Fibroblast of villous mesenchyme (primary cell): ENCODE data around the gene FRY. TPM values are rescaled to one million over a fixed set of nuclear protein-coding genes. Genes with fewer than 3 reads are reported as not detected.
A peak's percentile ranks its signal among the peaks of the same experiment; 100 is the strongest.

Experiments used
- DNase-seq: peaks from one replicate; pipeline ENCODE4 v3.0.0-alpha.2; 2010; ENCODE audit warnings: low read depth
- H3K4me3 ChIP-seq: 2 replicates; pipeline ENCODE4 v1.5.1; 2011; ENCODE audit warnings: low read depth, mild to moderate bottlenecking, low read length
- CTCF ChIP-seq: IDR thresholded peaks from 2 replicates; pipeline ENCODE4 v1.5.1; 2012; ENCODE audit warnings: low read depth, mild to moderate bottlenecking, low read length; ENCODE audit not compliant: insufficient read depth
- total RNA-seq: library from RNA; depleted of rRNA; stranded (reverse); fragments of >200 nt; gene quantifications from 2 replicates; pipeline ENCODE4 v1.2.3, GENCODE V29; 2012

The FRY gene
- total RNA-seq, 1 donor: 27.2 TPM

GRCh38 chr13:32320528-32320927 is 289.0 kb downstream of the FRY start:
- no peak for TF ChIP-seq CTCF
- no peak overlapping the region for H3K4me3 ChIP-seq
- no peak for DNase-seq

- DNase-seq: peak; percentile 25
- no peak overlapping the region for H3K4me3 ChIP-seq
Measured at GRCh38 chr13:32323912-32324311, 292.3 kb downstream of the FRY start.

DNA sequence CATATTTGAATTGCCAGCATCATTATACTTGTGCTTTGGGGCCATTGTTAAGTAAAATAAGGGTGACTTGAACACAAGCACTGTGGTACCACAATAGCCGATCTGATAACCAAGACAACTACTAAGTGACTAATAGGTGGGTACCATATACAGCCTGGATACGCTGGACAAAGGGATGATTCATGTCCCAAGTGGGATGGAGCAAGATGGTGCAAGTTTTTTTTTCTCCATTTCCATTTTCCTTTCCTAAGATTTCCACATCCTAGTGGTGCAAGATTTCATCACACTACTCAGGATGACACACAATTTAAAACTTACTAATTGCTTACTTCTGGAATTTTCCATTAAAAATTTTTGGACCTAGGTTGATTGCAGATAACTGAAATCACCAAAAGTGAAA is 298.9 kb downstream of the FRY start:
- TF ChIP-seq CTCF: no peak
- H3K4me3 ChIP-seq: no peak overlapping the region
- peak; percentile 87 for DNase-seq

More at GRCh38 chr13:32323912-32324311, 292.3 kb downstream of the FRY start:
- no peak for TF ChIP-seq CTCF

GRCh38 chr13:32334671-32335070 is 303.1 kb downstream of the FRY start:
- DNase-seq: peak; percentile 66
- no peak for TF ChIP-seq CTCF
- no peak overlapping the region for H3K4me3 ChIP-seq

GRCh38 chr13:32340914-32341313 is 309.3 kb downstream of the FRY start:
- no peak for TF ChIP-seq CTCF
- no peak for DNase-seq
- H3K4me3 ChIP-seq: no peak overlapping the region

DNA sequence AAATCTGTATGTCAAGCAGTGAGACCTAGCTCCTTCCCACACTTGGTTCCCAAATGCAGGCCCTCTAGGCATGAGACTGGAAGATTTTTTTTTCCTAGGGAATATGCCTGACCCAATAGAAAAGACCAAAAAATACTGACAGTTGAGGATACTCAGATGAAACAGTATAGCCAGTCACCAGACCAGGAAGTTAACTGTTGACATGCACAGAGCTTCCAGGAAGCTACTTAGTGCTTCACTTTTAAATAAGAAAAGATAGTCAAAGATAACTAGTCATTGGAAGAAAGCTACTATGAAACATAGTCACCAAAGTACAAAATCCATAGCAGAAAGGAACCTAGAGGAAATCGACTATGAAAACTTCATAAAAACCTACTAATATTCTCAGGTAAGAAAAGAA is 316.1 kb downstream of the FRY start:
- H3K4me3 ChIP-seq: no peak overlapping the region
- TF ChIP-seq CTCF: no peak
- no peak for DNase-seq
